NCI-H128 (cell line): ENCODE data around the gene KIF18B.
A peak's percentile ranks its signal among the peaks of the same experiment; 100 is the strongest.
"Not testable (repeated sequence)": the region's sequence is repeated elsewhere in the genome, so short reads cannot be mapped to it uniquely, and the experiment has no call there.

Experiments
- DNase-seq: peaks from one replicate; lab custom pipeline; 2025; ENCODE audit not compliant: unreplicated experiment; lab: John Stamatoyannopoulos, UW

Gene KIF18B

DNA sequence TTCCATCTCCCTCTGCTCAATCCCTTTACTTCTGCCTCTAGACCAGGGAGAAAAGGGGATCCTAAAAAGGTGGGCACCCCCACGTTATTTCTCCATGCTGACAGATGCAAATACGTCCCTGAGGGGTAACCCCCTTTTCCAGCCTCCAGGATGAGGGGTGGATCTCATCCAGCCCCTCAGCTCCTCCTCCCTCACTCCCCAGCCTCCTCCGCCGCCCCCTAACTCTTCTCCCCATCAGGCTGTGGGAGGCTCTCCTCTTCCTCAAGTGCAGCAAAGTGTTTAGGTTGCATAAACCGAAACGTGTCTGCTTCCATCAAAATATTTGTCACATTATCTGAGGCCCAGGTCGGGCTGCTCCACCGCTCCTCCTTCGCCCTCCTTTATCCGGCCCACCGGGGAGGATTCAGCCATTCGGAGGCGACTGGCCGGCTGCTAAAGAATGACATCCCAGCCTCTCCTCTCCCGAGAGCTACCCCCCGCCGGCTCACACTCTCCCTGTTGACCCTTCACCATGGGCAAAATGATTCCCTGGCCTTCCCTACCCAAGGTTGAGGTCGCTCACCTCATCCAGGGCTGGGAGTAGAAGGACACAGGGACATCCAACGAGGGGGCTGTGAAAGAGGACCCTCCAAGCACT, 21.7 kb upstream of the KIF18B start:
- no peak for DNase-seq

DNA sequence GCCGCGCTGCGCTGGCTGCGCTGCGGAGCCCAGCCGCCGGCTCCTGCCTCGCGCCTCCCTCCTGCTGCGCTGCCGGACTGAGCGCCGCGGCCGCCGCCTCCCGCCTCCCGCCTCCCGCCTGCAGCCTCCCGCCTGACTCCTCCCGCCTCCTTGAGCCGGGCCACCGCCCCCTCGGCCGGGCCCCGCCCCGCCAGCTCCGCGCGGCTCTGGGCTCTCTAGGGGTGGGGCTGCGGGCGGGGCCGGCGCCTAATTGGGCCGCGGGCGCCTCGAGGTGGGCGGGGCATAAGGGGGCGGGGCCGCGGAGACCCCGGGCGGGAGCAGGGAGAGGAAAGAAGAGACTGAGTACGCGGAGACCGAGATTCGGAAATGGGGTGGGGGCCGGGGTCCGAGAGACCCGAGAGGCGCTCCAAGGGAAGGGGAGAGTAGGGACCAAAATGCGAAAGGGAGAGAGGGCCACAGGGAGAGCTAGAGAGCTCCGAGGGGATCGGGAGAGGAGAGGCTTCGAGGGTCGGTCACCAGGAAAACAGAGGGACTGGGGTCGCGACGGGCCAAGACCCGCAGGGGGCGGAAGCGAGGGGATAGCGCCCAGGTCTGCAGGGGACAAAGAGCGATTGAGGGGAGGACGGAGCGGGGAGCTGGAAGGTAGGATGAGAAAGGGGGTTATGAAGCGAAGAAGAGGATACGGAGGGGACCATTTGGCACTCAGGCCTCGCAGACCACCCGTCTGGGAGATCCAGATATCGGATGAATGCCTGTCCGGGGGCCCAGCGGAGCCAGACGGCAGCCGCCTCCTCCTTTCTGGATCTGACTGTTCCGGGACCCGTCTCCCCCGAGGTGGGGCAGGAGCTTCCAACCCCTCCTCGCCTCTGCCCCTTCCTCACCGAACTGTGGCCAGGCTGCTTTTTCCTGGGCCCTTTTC, 20.9 kb upstream of the KIF18B start, which contains the start of gene C1QL1:
TSS of gene C1QL1 (minus strand) at position 79 of the 919 bp plus-strand sequence. CDS start 255 bp downstream, outside the sequence.
- peak; percentile 62 for DNase-seq

DNA sequence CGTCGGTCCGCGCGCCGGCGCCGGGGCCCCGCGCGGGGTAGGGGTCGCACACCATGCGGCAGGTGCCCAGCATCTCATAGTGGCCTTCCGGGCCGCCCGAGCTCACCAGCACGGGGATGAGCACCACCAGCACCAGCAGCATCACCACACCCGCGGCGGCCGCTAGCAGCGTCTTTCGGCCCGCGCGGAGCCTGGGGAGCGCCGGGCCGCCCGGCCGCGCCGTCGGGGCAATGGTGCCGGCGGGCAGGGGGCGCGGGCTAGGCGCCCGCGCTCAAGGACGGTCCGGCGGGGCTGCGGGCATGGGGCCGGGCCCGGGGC, 20.3 kb upstream of the KIF18B start:
- DNase-seq = no peak

DNA sequence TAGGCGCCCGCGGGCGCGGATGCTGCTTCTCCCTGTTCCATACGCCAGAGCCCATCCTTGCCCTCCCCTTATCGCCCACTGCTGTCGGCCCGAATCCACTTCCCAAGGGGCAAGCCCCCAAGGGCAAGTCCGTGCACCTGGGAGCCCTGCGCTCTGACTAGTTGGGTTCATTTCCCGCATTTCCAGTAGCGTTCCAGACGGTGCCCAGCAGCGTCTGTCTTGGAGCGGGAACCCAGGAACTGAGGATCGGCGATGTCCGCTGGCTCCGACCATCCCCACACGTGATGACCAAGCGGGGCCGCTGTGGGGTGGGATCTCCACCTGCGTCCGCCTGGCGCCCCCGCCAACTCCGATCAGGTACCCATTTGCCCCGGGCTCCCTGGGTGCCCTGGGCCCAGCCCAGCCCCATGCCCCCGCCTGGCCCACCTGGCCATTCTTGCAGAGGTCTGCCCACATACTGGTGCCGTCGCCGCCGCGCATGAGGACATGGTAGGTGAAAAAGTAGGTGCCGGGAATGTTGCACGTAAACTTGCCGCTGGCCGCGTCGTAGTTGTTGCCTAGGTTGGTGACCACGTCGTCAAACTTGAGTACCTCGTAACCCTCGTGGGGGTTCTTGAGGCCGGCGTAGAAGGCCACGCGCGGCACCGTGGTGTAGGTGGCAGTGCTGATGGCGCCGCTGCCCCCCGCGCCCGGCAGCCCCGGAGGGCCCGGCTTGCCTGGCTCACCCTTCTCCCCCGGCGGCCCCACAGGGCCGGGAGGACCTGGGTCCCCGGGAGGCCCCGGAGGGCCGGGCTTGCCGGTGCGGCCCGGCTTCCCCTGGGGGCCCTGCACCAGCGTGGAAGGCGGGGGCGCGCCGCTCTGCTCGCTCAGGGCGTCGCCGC, 19.7 kb upstream of the KIF18B start:
- no peak for DNase-seq

DNA sequence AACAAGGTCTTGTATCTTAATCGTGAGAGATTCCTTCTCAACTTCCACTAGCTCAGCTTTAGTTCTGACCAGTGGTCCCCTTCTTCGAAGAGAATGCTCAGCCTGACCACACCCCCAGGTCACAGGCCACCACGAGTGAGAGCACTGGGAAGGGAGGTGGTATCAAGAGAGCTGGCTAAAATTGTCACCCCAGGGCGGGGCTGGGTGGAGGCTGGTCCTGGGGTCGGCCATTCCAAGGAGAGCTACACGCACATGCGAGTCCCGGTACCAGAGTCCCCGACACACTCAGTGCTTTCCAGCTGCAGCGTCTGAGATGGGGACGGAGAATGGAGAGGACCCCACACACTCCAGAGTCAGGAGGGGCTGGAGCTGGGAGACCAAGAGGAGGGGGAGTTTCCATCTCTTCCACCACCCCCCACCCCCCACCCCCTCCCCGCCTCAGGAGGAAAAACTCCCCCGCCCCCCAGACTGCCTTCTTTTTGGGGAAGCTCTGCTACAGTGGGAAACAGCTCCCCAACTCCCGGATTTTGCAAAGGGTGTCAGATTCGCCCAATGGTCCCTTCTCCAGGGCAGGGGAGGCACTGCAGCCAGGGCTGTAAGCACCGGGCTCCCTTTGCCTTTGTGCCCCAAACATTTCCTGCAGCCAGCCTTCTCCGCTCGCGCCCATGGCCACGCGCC, 18.9 kb upstream of the KIF18B start:
- DNase-seq = no peak

DNA sequence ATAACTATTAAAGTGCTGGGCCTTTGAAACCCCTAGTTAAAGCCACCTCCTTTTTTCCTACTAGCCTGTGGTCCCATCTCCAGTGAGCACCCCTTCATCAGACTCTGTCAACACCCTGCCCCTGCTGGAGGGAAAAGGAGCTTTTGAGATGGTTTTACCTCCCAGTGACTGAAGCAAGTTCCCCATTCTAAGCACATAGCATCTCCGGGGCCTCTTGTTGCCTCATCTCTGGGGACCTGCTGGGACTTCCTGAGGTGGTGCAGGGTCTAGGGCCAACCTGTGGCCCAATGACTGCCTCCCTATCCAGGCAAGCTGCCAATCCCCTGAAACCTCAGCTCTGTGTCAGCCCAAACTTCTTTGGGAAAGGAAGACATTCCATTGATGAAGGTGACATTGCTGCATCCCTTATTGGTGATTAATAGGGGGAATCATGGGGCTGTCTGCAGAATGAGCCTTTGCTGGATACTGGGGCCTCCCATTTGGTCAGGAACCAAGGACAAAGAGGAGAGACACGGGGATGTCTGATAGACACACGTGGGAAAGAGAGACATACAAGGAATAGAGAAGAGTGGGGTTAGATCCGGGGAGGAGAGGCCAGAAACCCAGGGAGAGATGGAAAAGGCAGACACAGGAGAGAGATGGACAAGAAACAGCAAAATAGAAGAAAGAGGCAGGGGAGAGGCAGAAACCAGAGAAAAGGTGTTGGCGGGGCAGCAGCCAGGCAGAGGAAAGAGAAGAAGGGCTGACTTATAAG, 18.1 kb upstream of the KIF18B start:
- DNase-seq = no peak

DNA sequence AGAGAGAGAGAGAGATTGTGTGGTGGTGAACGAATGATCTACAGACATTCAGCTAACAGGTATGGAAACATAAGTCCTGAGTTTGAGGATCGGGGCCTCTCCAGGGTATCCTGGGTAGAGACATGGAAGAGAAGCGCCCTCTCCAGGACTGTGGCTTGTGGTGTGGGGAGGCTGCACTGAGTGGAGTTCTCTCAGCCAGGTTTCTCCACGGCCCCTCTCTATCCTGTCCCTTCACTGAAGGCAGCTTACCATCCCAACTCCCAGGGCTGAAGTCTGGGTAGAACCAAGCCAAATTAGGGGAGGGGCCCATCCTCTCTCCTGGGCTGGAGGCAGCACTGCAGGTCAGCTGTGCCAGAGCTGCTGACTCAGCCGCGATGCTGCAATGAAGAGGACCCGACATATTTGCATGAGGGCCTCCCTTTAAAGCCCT, 14.4 kb upstream of the KIF18B start:
- no peak for DNase-seq

DNA sequence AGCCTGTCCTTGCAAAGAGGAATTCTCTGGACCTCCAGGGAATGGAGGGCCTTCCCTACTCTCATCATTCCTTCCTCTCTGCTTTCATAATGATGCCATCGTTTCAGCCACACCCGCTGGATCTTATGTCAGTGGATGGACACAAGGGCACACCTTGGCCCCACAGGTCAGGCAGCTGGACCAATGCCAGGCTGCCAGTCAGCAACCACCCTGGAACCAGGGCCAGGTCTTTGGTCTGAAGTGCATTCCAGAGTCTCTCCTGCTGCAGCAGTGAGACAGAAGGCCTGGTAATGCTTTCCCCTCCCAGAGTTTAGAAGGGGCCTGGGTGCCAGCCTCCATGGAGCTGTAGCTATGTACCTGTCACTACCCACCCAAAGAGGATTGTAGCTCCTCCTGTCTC, 13.1 kb upstream of the KIF18B start:
- DNase-seq = no peak

DNA sequence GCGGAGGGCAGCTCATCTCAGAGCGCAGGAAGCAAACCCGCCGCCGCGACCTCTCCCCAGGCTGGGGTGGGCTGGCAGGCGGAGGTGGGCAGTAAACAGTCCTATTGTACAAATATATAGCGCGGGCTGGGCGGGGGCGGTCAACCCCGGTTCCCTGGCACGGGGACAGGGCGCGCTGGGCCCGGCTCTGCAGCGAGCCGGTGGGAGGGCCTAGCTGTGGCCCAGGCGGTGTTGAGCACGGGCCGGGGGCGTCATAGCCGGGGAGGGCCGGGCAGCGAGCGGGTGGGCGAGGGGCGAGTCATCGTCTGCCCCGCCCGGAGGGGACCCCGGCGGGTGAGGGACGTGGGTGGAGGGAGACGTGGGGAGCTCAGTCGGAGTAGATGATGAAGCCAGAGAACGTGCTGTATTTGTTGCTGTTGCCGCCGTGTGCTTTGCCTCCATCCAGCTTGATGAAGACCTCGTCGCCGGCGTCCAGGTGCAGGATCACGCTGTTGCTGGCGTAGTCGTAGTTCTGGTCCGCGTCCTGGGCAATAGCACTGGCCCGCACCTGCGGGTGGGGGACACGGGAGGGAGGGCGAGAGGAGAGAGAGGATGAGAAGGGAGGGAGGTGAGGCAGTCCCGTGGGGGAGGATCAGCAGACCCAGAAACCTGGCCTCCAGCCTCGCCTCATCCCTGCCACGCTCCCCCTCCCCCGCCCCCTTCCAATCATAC, 12.4 kb upstream of the KIF18B start:
- DNase-seq = no peak

DNA sequence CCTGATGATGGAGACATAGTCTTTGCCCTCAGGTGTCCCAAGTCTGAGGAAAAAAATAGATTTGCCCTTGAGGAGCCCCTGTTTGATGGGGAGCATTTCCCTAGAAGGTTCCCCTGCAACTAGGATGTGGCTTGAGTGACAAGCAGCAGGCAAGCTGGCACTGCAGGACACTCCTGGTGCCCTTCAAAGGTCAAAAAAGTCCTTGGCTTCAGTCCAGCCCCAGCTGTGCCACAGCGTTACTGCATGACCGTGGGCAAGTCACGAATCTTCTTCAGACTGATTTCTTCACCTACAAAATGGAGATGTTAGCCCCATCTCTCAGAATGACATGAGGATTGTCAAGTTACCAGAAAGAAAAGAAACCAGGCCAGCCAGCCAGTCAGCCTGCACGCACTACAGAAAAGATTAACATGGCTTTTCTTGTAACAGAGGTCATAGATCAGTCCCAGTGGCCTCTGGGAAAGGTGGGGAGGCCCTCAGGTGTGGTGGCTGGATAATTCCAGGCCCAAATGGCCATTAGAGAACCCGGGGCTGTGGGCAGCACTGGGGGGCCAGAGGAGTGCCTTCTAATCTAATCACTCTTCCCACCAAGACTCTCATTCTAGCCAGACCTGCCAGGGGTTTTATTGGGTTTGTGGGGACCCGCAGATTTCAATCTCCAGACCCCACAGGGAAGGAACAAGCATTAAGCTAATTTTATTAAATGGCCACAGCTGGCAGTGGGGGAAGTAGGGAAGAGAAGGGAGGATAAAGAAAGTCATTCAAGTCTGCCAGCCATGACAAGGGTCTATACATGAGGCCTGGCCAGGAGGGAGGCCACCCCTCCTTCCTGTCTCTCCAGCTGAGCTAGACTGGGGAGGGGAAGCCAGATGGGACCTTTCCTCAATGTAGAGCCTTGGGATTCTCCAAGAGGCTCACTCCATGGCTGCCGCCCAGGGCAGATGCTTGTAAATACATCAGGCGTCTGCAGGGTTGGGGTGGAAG, 9.7 kb upstream of the KIF18B start:
- DNase-seq = no peak

DNA sequence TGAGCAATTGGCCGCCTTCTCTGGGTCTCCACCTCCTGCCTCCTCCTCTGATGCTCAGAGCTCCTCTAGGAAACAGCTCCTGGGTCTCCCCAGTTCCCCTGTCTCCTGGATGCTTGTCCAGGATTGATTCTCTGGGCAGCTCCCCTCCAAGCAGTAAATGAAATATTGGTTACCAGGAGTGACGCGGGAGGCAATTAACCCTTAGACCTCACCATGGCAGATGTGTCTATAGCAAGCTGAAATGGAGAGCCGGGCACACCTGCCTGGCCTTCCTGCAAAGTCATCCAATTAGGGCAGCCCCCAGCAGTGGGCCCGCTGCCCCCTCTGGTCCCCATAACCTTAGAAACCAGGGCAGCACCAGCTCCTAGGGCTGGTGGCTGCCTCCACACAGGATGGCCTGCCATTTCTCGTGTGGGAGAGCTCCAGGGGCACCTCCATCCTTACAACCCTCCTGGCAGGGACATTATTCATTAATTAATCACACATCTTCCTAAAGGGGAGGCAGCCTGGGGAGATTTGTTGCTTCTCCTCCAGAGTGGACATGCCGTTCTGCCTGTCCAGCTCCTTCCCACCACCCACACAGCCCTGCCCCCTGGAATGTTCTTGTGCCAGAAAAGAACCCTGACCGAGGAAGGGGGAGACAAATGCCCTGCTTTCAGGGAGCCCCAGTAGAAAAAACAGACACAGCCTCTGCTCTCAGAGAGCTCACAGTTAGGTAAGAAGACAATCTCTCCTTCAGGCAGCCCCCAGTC, 8.3 kb upstream of the KIF18B start:
- DNase-seq = no peak

DNA sequence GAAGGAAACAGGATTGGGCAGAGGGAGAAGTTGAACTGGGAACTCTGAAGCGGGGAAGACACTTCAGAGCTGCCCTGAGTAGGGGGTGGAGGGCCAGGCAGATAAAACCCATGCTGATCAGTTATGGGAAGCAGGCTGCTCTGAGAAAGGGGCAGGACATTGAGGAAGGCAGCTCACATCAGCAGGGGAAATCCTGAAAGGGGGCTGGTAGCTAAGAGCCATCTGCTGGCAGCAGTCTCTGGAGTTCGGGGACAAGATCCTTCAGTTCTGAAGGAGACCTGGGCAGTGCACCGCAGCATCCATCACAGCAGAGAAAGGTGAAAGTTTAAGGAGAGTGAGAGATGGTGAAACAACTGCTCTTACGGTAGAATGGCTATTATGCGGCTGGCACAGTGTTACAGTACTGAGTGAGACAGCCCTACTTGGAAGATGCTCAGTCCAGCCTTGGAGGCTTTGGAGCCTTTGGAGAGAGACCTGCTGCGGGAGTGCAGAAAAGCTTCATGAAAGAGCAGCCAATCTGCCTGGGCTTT, 5.4 kb upstream of the KIF18B start:
- no peak for DNase-seq

DNA sequence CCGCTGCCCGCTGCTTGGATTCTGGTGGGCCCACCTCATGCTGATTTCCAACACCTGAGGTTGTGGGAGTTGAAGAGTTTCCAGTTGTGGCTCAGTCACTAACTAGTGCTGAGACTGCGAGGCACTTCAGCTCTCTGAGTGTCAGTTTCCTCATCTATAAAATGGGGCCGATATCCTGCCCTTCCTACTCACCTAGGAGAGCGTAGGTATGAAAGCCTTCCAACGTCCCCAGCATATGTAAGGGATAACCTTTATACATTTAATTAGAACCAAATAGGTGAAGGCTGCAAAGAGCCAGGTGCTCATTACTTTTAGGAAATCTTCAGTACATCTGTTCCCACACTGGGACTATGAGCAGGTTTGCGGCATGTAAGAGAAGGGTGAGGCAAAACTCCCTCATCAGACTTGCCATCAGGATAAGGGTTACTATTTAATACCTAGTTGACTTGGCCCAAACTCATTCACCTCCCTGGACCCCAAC, 782 bp upstream of the KIF18B start:
- DNase-seq = no peak

DNA sequence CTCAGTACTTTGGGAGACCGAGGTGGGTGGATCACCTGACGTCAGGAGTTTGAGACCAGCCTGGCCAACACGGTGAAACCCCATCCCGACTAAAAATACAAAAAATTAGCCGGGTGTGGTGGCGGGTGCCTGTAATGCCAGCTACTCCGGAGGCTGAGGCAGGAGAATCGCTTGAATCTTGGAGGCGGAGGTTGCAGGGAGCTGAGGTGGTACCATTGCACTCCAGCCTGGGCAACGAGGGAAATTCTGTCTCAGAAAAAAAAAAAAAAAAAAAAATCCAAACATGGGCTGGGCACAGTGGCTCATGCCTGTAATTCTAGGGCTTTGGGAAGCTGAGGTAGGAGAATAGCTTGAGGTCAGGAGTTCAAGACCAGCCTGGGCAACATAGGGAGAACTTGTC, 1.9 kb downstream of the KIF18B start:
- not testable (repeated sequence) for DNase-seq

DNA sequence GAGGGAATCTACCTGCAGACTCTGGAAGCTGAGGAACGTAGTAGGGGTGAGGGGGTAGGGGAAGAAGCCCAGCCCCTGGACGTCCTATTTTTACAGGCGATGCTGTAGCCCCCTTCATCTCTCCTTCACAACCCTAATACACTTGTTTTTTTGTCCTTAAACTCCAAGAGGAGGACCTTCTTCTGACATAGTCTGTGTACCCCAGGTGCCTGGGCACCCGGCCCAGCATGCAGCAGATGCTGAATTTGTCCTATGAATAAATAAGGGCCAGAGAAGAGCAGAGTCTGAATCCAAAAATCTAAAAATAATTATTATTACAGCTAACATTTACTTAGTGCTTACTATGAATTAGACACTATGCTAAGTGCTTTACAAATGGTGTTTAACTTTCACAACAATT, 5.1 kb downstream of the KIF18B start:
- DNase-seq = no peak

DNA sequence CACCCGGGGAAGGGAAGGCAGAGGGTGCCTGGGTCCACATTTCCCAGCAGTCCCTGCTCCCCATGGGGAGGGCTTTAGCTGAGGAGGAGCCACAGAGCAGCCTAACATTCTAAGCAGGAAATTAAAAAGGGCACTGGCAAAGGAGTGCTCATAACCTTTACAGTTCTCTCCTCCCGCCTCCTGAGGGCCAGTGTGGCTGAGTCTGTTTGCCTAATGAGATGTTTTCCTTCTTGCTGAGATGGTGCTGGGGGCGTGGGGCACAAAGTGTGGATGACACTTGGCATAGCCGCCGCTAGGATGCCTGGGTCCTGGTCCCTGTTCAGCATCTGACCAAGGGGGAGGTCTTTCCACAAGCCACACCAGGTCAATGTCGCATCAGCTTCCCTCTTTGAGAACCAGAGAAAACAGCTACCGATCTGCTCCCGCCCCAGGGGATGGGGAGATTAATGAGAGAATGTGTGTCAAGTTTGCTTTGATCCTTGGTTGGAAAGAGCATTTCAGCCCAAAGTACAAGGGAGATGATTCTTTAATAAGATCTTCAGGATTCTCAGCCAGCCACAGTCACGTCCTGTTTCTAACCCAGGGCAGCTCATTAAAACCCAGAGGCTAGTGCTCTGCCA, 5.8 kb downstream of the KIF18B start:
- no peak for DNase-seq

DNA sequence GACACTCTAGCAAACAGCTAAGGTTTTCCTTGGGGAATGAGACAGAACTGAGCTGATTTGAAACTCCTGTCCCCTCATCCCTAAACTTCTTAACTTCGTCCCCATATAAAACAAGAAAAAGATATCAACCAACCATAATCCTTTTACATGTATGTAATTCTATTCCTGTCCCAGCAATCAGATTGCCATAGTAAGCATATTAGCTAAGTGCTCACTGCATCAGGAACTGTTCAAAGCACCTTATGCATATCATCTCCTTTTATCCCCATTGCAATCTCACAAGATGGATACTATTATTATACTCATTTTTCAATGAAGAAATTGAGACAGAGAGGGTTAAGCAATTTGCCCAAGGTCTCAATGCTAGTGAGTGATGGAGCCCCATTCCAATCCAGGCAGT, 6.8 kb downstream of the KIF18B start:
- DNase-seq = no peak
